Smooth muscle cell (in vitro differentiated cells): ENCODE results near the gene DPY30. TPM values are rescaled to one million over a fixed set of nuclear protein-coding genes. Genes with fewer than 3 reads are reported as not detected.
A peak's percentile ranks its signal among the peaks of the same experiment; 100 is the strongest.

Experiments used
- DNase-seq: peaks from one replicate; lab custom pipeline; 2025; ENCODE audit not compliant: unreplicated experiment; lab: John Stamatoyannopoulos, UW
- H2AFZ ChIP-seq: fragments of 200-600 bp; sonication (generic); 2 replicates; pipeline ENCODE4 v1.6.0; 2016; ENCODE audit warnings: antibody characterized with exemption, low read depth, mild to moderate bottlenecking
- H3F3A ChIP-seq: fragments of 200-600 bp; sonication (generic); 2 replicates; pipeline ENCODE4 v1.6.0; 2017; ENCODE audit warnings: antibody characterized with exemption, low read depth
- H3K27ac ChIP-seq: fragments of 200-600 bp; sonication (generic); 2 replicates; pipeline ENCODE4 v1.5.1; 2016; ENCODE audit warnings: low read depth, mild to moderate bottlenecking
- H3K27me3 ChIP-seq: fragments of 200-600 bp; sonication (generic); 2 replicates; pipeline ENCODE4 v1.6.1; 2016; ENCODE audit warnings: low read depth, mild to moderate bottlenecking
- H3K36me3 ChIP-seq: fragments of 200-600 bp; sonication (generic); 2 replicates; pipeline ENCODE4 v1.5.1; 2016; ENCODE audit warnings: low read depth
- H3K4me1 ChIP-seq: fragments of 200-600 bp; sonication (generic); 2 replicates; pipeline ENCODE4 v1.5.1; 2016; ENCODE audit warnings: low read depth
- H3K4me2 ChIP-seq: fragments of 200-600 bp; sonication (generic); 2 replicates; pipeline ENCODE4 v1.6.0; 2016; ENCODE audit warnings: mild to moderate bottlenecking
- H3K4me3 ChIP-seq: fragments of 200-600 bp; sonication (generic); 2 replicates; pipeline ENCODE4 v1.5.1; 2016; ENCODE audit warnings: mild to moderate bottlenecking
- H3K79me2 ChIP-seq: fragments of 200-600 bp; sonication (generic); 2 replicates; pipeline ENCODE4 v1.6.0; 2016; ENCODE audit warnings: low read depth, mild to moderate bottlenecking
- H3K9ac ChIP-seq: fragments of 200-600 bp; sonication (generic); 2 replicates; pipeline ENCODE4 v1.6.0; 2016; ENCODE audit warnings: low read depth
- H3K9me3 ChIP-seq: fragments of 200-600 bp; sonication (generic); replicated peaks from 2 replicates; pipeline ENCODE4 v1.5.1; 2016; ENCODE audit warnings: low read depth
- H4K20me1 ChIP-seq: fragments of 200-600 bp; sonication (generic); 2 replicates; pipeline ENCODE4 v1.6.0; 2016; ENCODE audit warnings: low read depth
- WGBS: methylation state at CpG from one replicate; pipeline ENCODE4 v1.1.7; 2016; ENCODE audit warnings: low lambda C conversion rate; 5-methylcytosine and 5-hydroxymethylcytosine counted together
- polyA plus RNA-seq: library from polyadenylated mRNA; unstranded; fragments of >200 nt; fragmentation: Nextera tagmentation; extraction: Ambion mirVana; gene quantifications from 2 replicates; pipeline ENCODE4 v1.2.1, GENCODE V29; 2016
- total RNA-seq: library from RNA; depleted of rRNA; stranded (reverse); fragments of >200 nt; gene quantifications from 2 replicates; pipeline ENCODE4 v1.2.3, GENCODE V29; 2014
- TF ChIP-seq, protein P1 (sequence below): fragments of 200-600 bp; sonication (generic); IDR thresholded peaks from 2 replicates; pipeline ENCODE4 v1.5.1; 2017; ENCODE audit warnings: borderline replicate concordance, mild to moderate bottlenecking, antibody characterized with exemption; ENCODE audit not compliant: insufficient read depth, poor library complexity, severe bottlenecking

DPY30 gene
- total and polyA plus RNA-seq, 2 experiments from 2014 or later: 97.4 to 103 TPM

DNA sequence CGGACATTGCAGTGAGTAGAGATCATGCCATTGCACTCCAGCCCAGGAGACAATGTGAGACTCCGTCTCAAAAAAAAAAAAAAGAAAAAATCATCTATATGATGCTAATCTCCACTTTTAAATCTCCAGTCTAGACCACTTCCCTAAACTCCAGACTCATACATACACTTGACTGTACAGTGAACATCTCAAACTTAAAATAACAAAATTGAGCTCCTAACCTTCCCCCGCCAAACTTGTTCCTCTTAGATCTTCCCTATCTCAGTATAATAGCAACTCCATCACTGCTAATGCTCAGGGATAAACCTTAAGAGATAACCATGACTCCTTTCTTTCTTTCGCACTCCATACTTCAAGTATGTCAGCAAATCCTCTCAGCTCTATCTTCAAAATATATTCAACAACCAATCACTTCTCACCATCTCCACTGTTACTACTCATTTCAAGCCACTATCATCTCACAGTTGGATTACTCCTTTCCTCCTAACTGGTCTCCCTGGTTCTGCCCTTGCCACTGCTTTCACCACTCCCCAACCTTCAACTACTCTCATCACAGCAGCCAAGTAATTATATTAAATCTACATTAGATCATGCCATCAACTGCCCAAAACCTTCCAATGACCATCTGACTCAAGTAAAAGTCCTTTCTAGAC, 40.7 kb downstream of the DPY30 start:
- no peaks in the 10 kb centered on the region for H3K9me3 ChIP-seq
- H3K4me3 ChIP-seq: no peak overlapping the region
- H3K79me2 ChIP-seq: peaks cover 96% of the 10 kb centered on the region
- TF ChIP-seq, protein P1, sequence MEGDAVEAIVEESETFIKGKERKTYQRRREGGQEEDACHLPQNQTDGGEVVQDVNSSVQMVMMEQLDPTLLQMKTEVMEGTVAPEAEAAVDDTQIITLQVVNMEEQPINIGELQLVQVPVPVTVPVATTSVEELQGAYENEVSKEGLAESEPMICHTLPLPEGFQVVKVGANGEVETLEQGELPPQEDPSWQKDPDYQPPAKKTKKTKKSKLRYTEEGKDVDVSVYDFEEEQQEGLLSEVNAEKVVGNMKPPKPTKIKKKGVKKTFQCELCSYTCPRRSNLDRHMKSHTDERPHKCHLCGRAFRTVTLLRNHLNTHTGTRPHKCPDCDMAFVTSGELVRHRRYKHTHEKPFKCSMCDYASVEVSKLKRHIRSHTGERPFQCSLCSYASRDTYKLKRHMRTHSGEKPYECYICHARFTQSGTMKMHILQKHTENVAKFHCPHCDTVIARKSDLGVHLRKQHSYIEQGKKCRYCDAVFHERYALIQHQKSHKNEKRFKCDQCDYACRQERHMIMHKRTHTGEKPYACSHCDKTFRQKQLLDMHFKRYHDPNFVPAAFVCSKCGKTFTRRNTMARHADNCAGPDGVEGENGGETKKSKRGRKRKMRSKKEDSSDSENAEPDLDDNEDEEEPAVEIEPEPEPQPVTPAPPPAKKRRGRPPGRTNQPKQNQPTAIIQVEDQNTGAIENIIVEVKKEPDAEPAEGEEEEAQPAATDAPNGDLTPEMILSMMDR: no peak
- H3K27ac ChIP-seq: peak overlapping the region; percentile 63
- H4K20me1 ChIP-seq: peaks cover 79% of the 10 kb centered on the region
- H3K9ac ChIP-seq: no peak overlapping the region
- no peaks in the 10 kb centered on the region for H3K4me1 ChIP-seq
- WGBS: 76% methylated on average over 4 of the region's 4 CpGs
- H3K36me3 ChIP-seq: no peaks in the 10 kb centered on the region
- no peak overlapping the region for H2AFZ ChIP-seq
- H3K27me3 ChIP-seq: no peaks in the 10 kb centered on the region
- no peak overlapping the region for H3K4me2 ChIP-seq
- no peaks in the 10 kb centered on the region for H3F3A ChIP-seq
- no peak for DNase-seq

DNA sequence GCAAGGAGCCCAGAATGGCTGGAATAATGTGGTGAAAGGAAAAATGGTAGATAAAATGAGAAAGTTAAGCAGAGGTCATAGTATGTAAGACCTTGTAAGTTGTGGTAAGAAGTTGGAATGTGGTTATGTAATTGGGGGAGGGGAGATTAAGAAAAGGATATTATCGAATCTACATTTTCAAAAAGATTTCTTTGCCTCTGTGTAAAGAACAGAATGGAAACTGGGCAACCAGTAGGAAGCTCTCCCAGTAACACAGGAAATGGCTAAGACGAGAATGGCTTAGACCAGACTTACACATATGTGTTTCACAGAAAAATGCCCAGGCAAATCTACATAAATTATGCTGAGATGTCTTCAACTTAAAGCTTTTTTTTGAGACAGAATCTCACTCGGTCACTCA, 42.0 kb downstream of the DPY30 start:
- no peaks in the 10 kb centered on the region for H3K27me3 ChIP-seq
- H3K4me2 ChIP-seq: peak overlapping the region; percentile 23
- no peaks in the 10 kb centered on the region for H3K36me3 ChIP-seq
- no peak overlapping the region for H3K4me3 ChIP-seq
- peaks cover 96% of the 10 kb centered on the region for H3K79me2 ChIP-seq
- H2AFZ ChIP-seq: no peak overlapping the region
- H3F3A ChIP-seq: no peaks in the 10 kb centered on the region
- peaks cover 77% of the 10 kb centered on the region for H4K20me1 ChIP-seq
- no peak for DNase-seq
- TF ChIP-seq, protein P1: no peak
- H3K27ac ChIP-seq: peak overlapping the region; percentile 63
- no peaks in the 10 kb centered on the region for H3K4me1 ChIP-seq
- WGBS: 65% methylated on average over 3 of the region's 3 CpGs
- no peaks in the 10 kb centered on the region for H3K9me3 ChIP-seq
- no peak overlapping the region for H3K9ac ChIP-seq

DNA sequence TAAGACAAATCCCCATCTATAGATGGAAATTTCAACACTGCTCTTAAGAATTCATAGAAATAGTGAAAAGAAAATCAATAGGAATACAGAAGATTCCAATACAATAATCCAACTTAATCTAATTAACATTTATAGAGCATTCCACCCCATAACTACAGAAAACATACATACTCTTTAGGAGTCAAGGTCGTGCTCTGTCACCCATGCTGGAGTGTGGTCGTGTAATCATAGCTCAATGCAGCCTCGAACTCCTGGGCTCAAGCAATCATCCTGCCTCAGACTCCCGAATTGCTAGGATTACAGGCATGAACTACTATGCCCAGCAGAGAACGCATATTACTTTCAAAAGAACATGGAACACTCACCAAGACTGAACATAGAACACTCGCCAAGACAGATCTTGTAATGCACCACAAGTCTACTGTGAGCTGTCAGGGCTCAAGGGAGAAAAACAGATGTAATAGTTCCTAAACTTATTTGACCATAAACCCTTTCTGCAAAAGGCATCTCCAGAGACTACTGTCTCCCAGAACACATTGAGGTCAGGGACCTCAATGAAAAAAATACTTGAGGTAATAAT, 42.9 kb downstream of the DPY30 start:
- Histone ChIP-seq H3K27me3 (no peaks in the 10 kb centered on the region), H3K4me3 (no peak overlapping the region), H2AFZ (no peak overlapping the region), H4K20me1 (peaks cover 78% of the 10 kb centered on the region), H3K9ac (no peak overlapping the region), H3K79me2 (peaks cover 99% of the 10 kb centered on the region), H3F3A (no peaks in the 10 kb centered on the region), H3K27ac (peak overlapping the region; percentile 63), H3K9me3 (no peaks in the 10 kb centered on the region), H3K4me2 (no peak overlapping the region), H3K36me3 (no peaks in the 10 kb centered on the region), H3K4me1 (no peaks in the 10 kb centered on the region)
- TF ChIP-seq, protein P1: no peak
- no peak for DNase-seq
- 88% methylated on average over 6 of the region's 6 CpGs for WGBS

DNA sequence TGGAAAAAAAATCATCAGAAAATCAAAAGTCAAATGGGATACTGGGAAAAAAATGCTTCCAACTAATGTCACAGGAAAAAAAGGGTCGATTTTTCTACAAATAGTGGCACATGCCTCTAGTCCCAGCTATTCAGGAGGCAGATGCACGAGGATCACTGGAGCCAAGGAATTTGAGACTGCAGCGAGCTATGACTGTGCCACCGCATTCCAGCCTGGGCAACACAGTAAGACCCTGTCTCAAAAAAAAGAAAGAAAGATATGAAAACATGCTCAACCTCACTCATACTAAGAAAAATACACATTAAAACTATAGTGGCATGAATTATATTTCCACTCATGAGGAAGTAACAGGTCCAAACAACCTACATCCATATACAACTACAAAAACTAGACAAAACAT, 46.7 kb downstream of the DPY30 start:
- 82% methylated on average over 4 of the region's 4 CpGs for whole genome bisulfite sequencing
- TF ChIP-seq, protein P1: no peak
- no peak overlapping the region for H3K4me2 ChIP-seq
- peaks cover 100% of the 10 kb centered on the region for H3K79me2 ChIP-seq
- no peaks in the 10 kb centered on the region for H3K36me3 ChIP-seq
- H3K9me3 ChIP-seq: no peaks in the 10 kb centered on the region
- H3K4me1 ChIP-seq: no peaks in the 10 kb centered on the region
- no peak overlapping the region for H3K9ac ChIP-seq
- no peaks in the 10 kb centered on the region for H3F3A ChIP-seq
- no peak overlapping the region for H3K4me3 ChIP-seq
- no peaks in the 10 kb centered on the region for H3K27me3 ChIP-seq
- DNase-seq: no peak
- H4K20me1 ChIP-seq: peaks cover 94% of the 10 kb centered on the region
- no peak overlapping the region for H2AFZ ChIP-seq
- no peak overlapping the region for H3K27ac ChIP-seq
